EH (cell line): Measurements from ENCODE around the gene DNAJB12.
"Not testable (repeated sequence)": the region's sequence is repeated elsewhere in the genome, so short reads cannot be mapped to it uniquely, and the experiment has no call there.

ENCODE experiments used
- DNase-seq: peaks from one replicate; pipeline ENCODE4 v3.0.0-alpha.2; 2015; ENCODE audit warnings: low read depth

DNAJB12 gene

GRCh38 chr10:72354356-72355213 is at the start of gene DNAJB12:
TSS of gene DNAJB12 (minus strand) at chr10:72354919. CDS start at chr10:72354897, 22 bp downstream.
- peak; percentile 94 for DNase-seq

- DNase-seq = not testable (repeated sequence)
These were observed 40.9 kb upstream of the DNAJB12 start for GRCh38 chr10:72395581-72395980.

- DNase-seq = no peak
These were observed 37.9 kb upstream of the DNAJB12 start for GRCh38 chr10:72392571-72392970.

- DNase-seq = no peak
These were observed 36.0 kb upstream of the DNAJB12 start for GRCh38 chr10:72390764-72391163.

GRCh38 chr10:72389716-72390115 is 35.0 kb upstream of the DNAJB12 start:
- DNase-seq = no peak

- no peak for DNase-seq
These were observed 34.3 kb upstream of the DNAJB12 start for GRCh38 chr10:72389014-72389413.

- DNase-seq = no peak
These were observed 33.3 kb upstream of the DNAJB12 start for GRCh38 chr10:72388062-72388461.

- DNase-seq = no peak
These were observed 32.3 kb upstream of the DNAJB12 start for GRCh38 chr10:72386916-72387586.

- DNase-seq = no peak
These were observed 31.0 kb upstream of the DNAJB12 start for GRCh38 chr10:72385724-72386123.

GRCh38 chr10:72384982-72385381 is 30.3 kb upstream of the DNAJB12 start:
- DNase-seq = not testable (repeated sequence)

GRCh38 chr10:72379776-72380175 is 25.1 kb upstream of the DNAJB12 start:
- DNase-seq = no peak

- no peak for DNase-seq
These were observed 24.3 kb upstream of the DNAJB12 start for GRCh38 chr10:72379062-72379461.

GRCh38 chr10:72375585-72375984 is 20.9 kb upstream of the DNAJB12 start:
- DNase-seq = peak; percentile 23

GRCh38 chr10:72375173-72375572 is 20.5 kb upstream of the DNAJB12 start:
- DNase-seq = peak; percentile 48

GRCh38 chr10:72370201-72370722 is 15.5 kb upstream of the DNAJB12 start:
- no peak for DNase-seq

- DNase-seq = no peak
These were observed 12.7 kb upstream of the DNAJB12 start for GRCh38 chr10:72367301-72367960.

GRCh38 chr10:72365106-72365895 is 10.6 kb upstream of the DNAJB12 start:
- no peak for DNase-seq

GRCh38 chr10:72364239-72364777 is 9.6 kb upstream of the DNAJB12 start:
- peak; percentile 93 for DNase-seq

GRCh38 chr10:72356987-72357386 is 2.3 kb upstream of the DNAJB12 start:
- no peak for DNase-seq

- DNase-seq = no peak
These were observed 1.4 kb upstream of the DNAJB12 start for GRCh38 chr10:72356115-72356514.

GRCh38 chr10:72355214-72355555 is 466 bp upstream of the DNAJB12 start:
- DNase-seq = no peak

GRCh38 chr10:72353965-72354355 is 759 bp downstream of the DNAJB12 start:
- peak; percentile 47 for DNase-seq
